Endothelial cell of umbilical vein (primary cell): ENCODE measurements around the gene LAIR1. TPM values are rescaled to one million over a fixed set of nuclear protein-coding genes. Genes with fewer than 3 reads are reported as not detected.

Source experiments
- BruUV-seq: library from RNA; stranded (reverse); fragments of 400-500 nt; replicated peaks from 2 replicates; lab custom pipeline; 2021; lab: Mats Ljungman, UMichigan
- CTCF ChIA-PET: fragments of 300-600, 350-600 bp; sonication (Branson Sonifier 250); formaldehyde crosslinking; loops from one replicate; lab custom pipeline; 2021; ENCODE audit warnings: antibody characterized with exemption, inconsistent platforms; lab: Charles Lee
- POLR2A ChIA-PET: fragments of 300-600, 350-600 bp; sonication (Branson Sonifier 250); formaldehyde crosslinking; loops from one replicate; lab custom pipeline; 2021; ENCODE audit warnings: antibody characterized with exemption, inconsistent platforms; lab: Charles Lee
- DNase-seq: peaks from one replicate; pipeline ENCODE4 v3.0.0-alpha.2; 2011; ENCODE audit warnings: low read depth, low spot score
- FAIRE-seq: peaks from 2 replicates; lab custom pipeline; 2011; peaks lifted over from hg19 to GRCh38; lab: Jason Lieb, UNC
- H2AFZ ChIP-seq: 2 replicates; pipeline ENCODE4 v1.6.0; 2012; ENCODE audit warnings: low read depth, low read length, control low read depth, inconsistent platforms
- H3K27ac ChIP-seq: 2 replicates; pipeline ENCODE4 v1.5.1; 2011; ENCODE audit warnings: low read depth, mild to moderate bottlenecking, control low read depth, low read length, moderate library complexity; ENCODE audit not compliant: insufficient read depth
- H3K27me3 ChIP-seq, 2 experiments: 2 replicates each; pipeline versions ENCODE4 v1.6.0 to v1.6.1; 2011; ENCODE audit warnings: low read length in 2 of 2, mixed read lengths in 1 of 2; ENCODE audit not compliant: control insufficient read depth in 2 of 2, insufficient read depth in 2 of 2
- H3K36me3 ChIP-seq, 2 experiments: 2 replicates in 1 of 2; 3 replicates in 1 of 2; pipeline ENCODE4 v1.5.1; 2011; ENCODE audit warnings: low read length in 2 of 2, mild to moderate bottlenecking in 1 of 2, moderate library complexity in 1 of 2; ENCODE audit not compliant: control insufficient read depth in 2 of 2, insufficient read depth in 2 of 2; ENCODE audit errors: extremely low read depth in 1 of 2
- H3K4me1 ChIP-seq: 3 replicates; pipeline ENCODE4 v1.5.1; 2011; ENCODE audit warnings: mild to moderate bottlenecking, low read length; ENCODE audit not compliant: control insufficient read depth, insufficient read depth; ENCODE audit errors: extremely low read depth
- H3K4me2 ChIP-seq: 2 replicates; pipeline ENCODE4 v1.6.1; 2011; ENCODE audit warnings: low read length, control low read depth, mixed read lengths; ENCODE audit not compliant: insufficient read depth
- H3K4me3 ChIP-seq, 3 experiments: fragments of 200-600 bp in 1 of 3; sonication (generic), shearing (Covaris generic) in 1 of 3; replicated peaks in 1 of 3; 2 replicates each; pipeline ENCODE4 v1.5.1; 2011 to 2016; ENCODE audit warnings: control low read depth in 3 of 3, low read length in 3 of 3, mild to moderate bottlenecking in 2 of 3, inconsistent platforms in 1 of 3, low read depth in 1 of 3, moderate library complexity in 1 of 3; ENCODE audit not compliant: insufficient read depth in 1 of 3
- H3K79me2 ChIP-seq: 2 replicates; pipeline ENCODE4 v1.6.0; 2012; ENCODE audit warnings: low read length, inconsistent platforms; ENCODE audit not compliant: control insufficient read depth, insufficient read depth
- H3K9ac ChIP-seq: replicated peaks from 2 replicates; pipeline ENCODE3; 2011; ENCODE audit warnings: low read length, control low read depth; ENCODE audit not compliant: insufficient read depth; ENCODE audit errors: extremely low read depth
- H3K9me1 ChIP-seq: replicated peaks from 3 replicates; pipeline ENCODE4 v1.6.0; 2011; ENCODE audit warnings: mild to moderate bottlenecking, low read length; ENCODE audit not compliant: control insufficient read depth, insufficient read depth; ENCODE audit errors: extremely low read depth
- H3K9me3 ChIP-seq: replicated peaks from 2 replicates; pipeline ENCODE4 v1.5.1; 2012; ENCODE audit warnings: low read length, inconsistent platforms; ENCODE audit not compliant: control insufficient read depth, insufficient read depth
- H4K20me1 ChIP-seq: replicated peaks from 2 replicates; pipeline ENCODE3; 2011; ENCODE audit warnings: mild to moderate bottlenecking, low read length; ENCODE audit not compliant: control insufficient read depth, insufficient read depth; ENCODE audit errors: extremely low read depth
- EZH2 ChIP-seq: IDR thresholded peaks from 2 replicates; pipeline ENCODE4 v1.6.1; 2012; ENCODE audit warnings: borderline replicate concordance, low read depth, mild to moderate bottlenecking, moderate library complexity, low read length, inconsistent platforms; ENCODE audit not compliant: severe bottlenecking
- FOS ChIP-seq: IDR thresholded peaks from 2 replicates; pipeline ENCODE4 v1.6.1; 2011; ENCODE audit warnings: mild to moderate bottlenecking, low read length, moderate library complexity, borderline replicate concordance; ENCODE audit not compliant: insufficient read depth
- GATA2 ChIP-seq: IDR thresholded peaks from 2 replicates; pipeline ENCODE4 v1.7.0; 2011; ENCODE audit warnings: low read depth, mild to moderate bottlenecking, moderate library complexity, mixed read lengths, low read length; ENCODE audit not compliant: insufficient read length, insufficient read depth
- JUN ChIP-seq: IDR thresholded peaks from 2 replicates; pipeline ENCODE4 v1.6.1; 2011; ENCODE audit warnings: borderline replicate concordance, low read depth; ENCODE audit not compliant: insufficient read length, insufficient read depth
- MAX ChIP-seq: IDR thresholded peaks from 2 replicates; pipeline ENCODE4 v1.6.1; 2011; ENCODE audit not compliant: insufficient read depth, insufficient read length
- MYC ChIP-seq: IDR thresholded peaks from one replicate; pipeline ENCODE4 v1.6.1; 2011; ENCODE audit warnings: mild to moderate bottlenecking, low read depth, low read length
- POLR2A ChIP-seq: IDR thresholded peaks from 2 replicates; pipeline ENCODE4 v1.6.1; 2012; ENCODE audit warnings: low read depth, mild to moderate bottlenecking, control low read depth, low read length
- POLR2AphosphoS5 ChIP-seq: IDR thresholded peaks from 2 replicates; pipeline ENCODE4 v1.6.1; 2012; ENCODE audit warnings: low read depth, mild to moderate bottlenecking, control low read depth, low read length, moderate library complexity; ENCODE audit not compliant: insufficient read depth
- dilution Hi-C: fragments of 300-500 bp; cut with MboI; formaldehyde crosslinking; loops from one replicate; pipeline ENCODE4 v1.15.0; 2019; ENCODE audit warnings: low sequenced_read_pairs; ENCODE audit not compliant: extremely low pct_ligation_motif_present
- intact Hi-C: fragments of 100-400 bp; cut with micrococcal nuclease; formaldehyde crosslinking; loops from one replicate; pipeline ENCODE4 v1.10.0; 2022
- polyA plus RNA-seq, 4 experiments: library from polyadenylated mRNA; depleted of rRNA in 3 of 4; stranded (reverse) in 3 of 4; unstranded in 1 of 4; fragments of >200 nt; gene quantifications; 2 replicates each; pipeline versions ENCODE4 v1.2.1 to v1.2.3, GENCODE V29; 2011 to 2012; ENCODE audit warnings: missing spikeins in 1 of 4
- total RNA-seq: library from RNA; stranded (reverse); gene quantifications from 2 replicates; pipeline ENCODE4 v1.2.3, GENCODE V29; 2021
- TF ChIP-seq, protein P1 (sequence below), 2 donors: IDR thresholded peaks; 1 replicate in 1 of 2; 2 replicates in 1 of 2; pipeline ENCODE4 v1.5.1; 2011; ENCODE audit warnings: low read length in 2 of 2, mild to moderate bottlenecking in 2 of 2, moderate library complexity in 2 of 2, control low read depth in 1 of 2, inconsistent platforms in 1 of 2, low read depth in 1 of 2; ENCODE audit not compliant: insufficient read depth in 1 of 2; ENCODE audit errors: extremely low read depth in 1 of 2

The LAIR1 gene
- total and polyA plus RNA-seq, 2 donors (not counting 3 experiments of a cell fraction or from before 2014, with no cell fraction given) = not detected

DNA sequence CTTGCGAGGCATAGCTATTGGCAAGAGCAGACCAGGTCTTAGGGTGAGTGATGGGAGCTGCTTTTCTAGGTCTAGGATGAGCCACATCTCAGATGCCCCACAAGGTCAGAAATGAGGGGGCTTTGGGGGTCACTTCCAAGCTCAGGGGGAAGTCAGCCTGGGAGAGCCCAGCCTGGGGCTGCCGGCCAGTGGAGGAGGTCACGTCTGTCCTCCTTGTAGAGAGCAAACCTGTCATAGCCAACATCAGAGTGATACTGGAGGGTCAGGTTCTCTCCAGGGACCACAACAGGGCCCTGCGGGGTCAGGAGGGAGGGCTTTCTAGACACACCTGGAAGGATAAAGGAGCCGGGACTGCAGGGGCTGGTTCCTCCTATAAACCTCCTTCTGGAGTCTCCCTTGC is 54.2 kb downstream of the LAIR1 start:
- BruUV-seq = no TSS peak
- no peaks in the 10 kb centered on the region for H3K79me2 ChIP-seq
- dilution Hi-C loops (no loop called here), intact Hi-C loops (no loop called here)
- no peak overlapping the region for H3K27ac ChIP-seq
- no peak overlapping the region for H3K9ac ChIP-seq
- no peak overlapping the region for H3K4me3 ChIP-seq
- TF ChIP-seq FOS (no peak), POLR2AphosphoS5 (no peak), MYC (no peak), GATA2 (no peak), MAX (no peak), JUN (no peak), EZH2 (no peak), POLR2A (no peak)
- TF ChIP-seq, protein P1, sequence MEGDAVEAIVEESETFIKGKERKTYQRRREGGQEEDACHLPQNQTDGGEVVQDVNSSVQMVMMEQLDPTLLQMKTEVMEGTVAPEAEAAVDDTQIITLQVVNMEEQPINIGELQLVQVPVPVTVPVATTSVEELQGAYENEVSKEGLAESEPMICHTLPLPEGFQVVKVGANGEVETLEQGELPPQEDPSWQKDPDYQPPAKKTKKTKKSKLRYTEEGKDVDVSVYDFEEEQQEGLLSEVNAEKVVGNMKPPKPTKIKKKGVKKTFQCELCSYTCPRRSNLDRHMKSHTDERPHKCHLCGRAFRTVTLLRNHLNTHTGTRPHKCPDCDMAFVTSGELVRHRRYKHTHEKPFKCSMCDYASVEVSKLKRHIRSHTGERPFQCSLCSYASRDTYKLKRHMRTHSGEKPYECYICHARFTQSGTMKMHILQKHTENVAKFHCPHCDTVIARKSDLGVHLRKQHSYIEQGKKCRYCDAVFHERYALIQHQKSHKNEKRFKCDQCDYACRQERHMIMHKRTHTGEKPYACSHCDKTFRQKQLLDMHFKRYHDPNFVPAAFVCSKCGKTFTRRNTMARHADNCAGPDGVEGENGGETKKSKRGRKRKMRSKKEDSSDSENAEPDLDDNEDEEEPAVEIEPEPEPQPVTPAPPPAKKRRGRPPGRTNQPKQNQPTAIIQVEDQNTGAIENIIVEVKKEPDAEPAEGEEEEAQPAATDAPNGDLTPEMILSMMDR (IDR thresholded peaks at IDR 0.05; ENCODE audit: extremely low read depth in 1 of 2, insufficient read depth in 1 of 2, low read depth in 1 of 2, low read length in 2 of 2) = no peak
- H3K9me3 ChIP-seq = no peaks in the 10 kb centered on the region
- H3K36me3 ChIP-seq = no peaks in the 10 kb centered on the region
- DNase-seq = no peak
- POLR2A ChIA-PET = no interaction called here
- H3K27me3 ChIP-seq = no peaks in the 10 kb centered on the region
- no peaks in the 10 kb centered on the region for H3K4me1 ChIP-seq
- H4K20me1 ChIP-seq = no peaks in the 10 kb centered on the region
- no peak for FAIRE-seq
- CTCF ChIA-PET = interaction anchor here (0.8 to 1.0 kb wide), 2 partner anchors 14 to 45 kb away, joined by 3 to 4 read pairs; no protein-coding TSS in a partner anchor
- no peaks in the 10 kb centered on the region for H3K9me1 ChIP-seq
- no peak overlapping the region for H2AFZ ChIP-seq
- H3K4me2 ChIP-seq = no peak overlapping the region
